Stimulated activated CD4-positive, alpha-beta T cell treated with anti-CD3 and anti-CD28 coated beads, Interleukin-1b, Interleukin-23, amount 100 ng/mL, for 48 hours (primary cell): Measurements from ENCODE around the gene SELENBP1.
"Not testable (repeated sequence)": the region's sequence is repeated elsewhere in the genome, so short reads cannot be mapped to it uniquely, and the experiment has no call there.

ENCODE experiments used
- DNase-seq: peaks from one replicate; pipeline ENCODE4 v3.0.0-alpha.2; 2020

The SELENBP1 gene

GRCh38 chr1:151377150-151377884 is 4.8 kb upstream of the SELENBP1 start:
- no peak for DNase-seq

GRCh38 chr1:151373196-151373595 is 691 bp upstream of the SELENBP1 start:
- DNase-seq: no peak

GRCh38 chr1:151371370-151372057 is 991 bp downstream of the SELENBP1 start:
- DNase-seq: no peak

GRCh38 chr1:151370211-151370911 is 2.1 kb downstream of the SELENBP1 start:
- no peak for DNase-seq

- DNase-seq: no peak
These were observed 2.9 kb downstream of the SELENBP1 start for GRCh38 chr1:151369621-151370048.

GRCh38 chr1:151369302-151369610 is 3.2 kb downstream of the SELENBP1 start:
- no peak for DNase-seq

- no peak for DNase-seq
These were observed 3.9 kb downstream of the SELENBP1 start for GRCh38 chr1:151368393-151369301.

- no peak for DNase-seq
These were observed 4.7 kb downstream of the SELENBP1 start for GRCh38 chr1:151367658-151368392.

GRCh38 chr1:151364996-151365395 is 7.5 kb downstream of the SELENBP1 start:
- no peak for DNase-seq

GRCh38 chr1:151362308-151363155 is 10.0 kb downstream of the SELENBP1 start:
- DNase-seq: no peak

GRCh38 chr1:151361883-151362282 is 10.6 kb downstream of the SELENBP1 start:
- DNase-seq: no peak

- DNase-seq: no peak
These were observed 15.8 kb downstream of the SELENBP1 start for GRCh38 chr1:151356696-151357095.

- no peak for DNase-seq
These were observed 20.3 kb downstream of the SELENBP1 start for GRCh38 chr1:151352021-151352718.

GRCh38 chr1:151350323-151350722 is 22.2 kb downstream of the SELENBP1 start:
- DNase-seq: not testable (repeated sequence)

- no peak for DNase-seq
These were observed 24.8 kb downstream of the SELENBP1 start for GRCh38 chr1:151347523-151348246.

GRCh38 chr1:151346769-151347522 is 25.6 kb downstream of the SELENBP1 start, which contains the start of gene RFX5:
Gene RFX5, minus strand, starts transcription at chr1:151347252. Its CDS starts 932 bp downstream, at chr1:151346320.
- DNase-seq: peak; percentile 96

- DNase-seq: no peak
These were observed 26.3 kb downstream of the SELENBP1 start for GRCh38 chr1:151346082-151346768.

- no peak for DNase-seq
These were observed 28.2 kb downstream of the SELENBP1 start for GRCh38 chr1:151344291-151344690.
